Fibroblast of peridontal ligament (primary cell): ENCODE measurements around the gene BCL7A.
"Not testable (repeated sequence)": the region's sequence is repeated elsewhere in the genome, so short reads cannot be mapped to it uniquely, and the experiment has no call there.

Experiments
- DNase-seq: peaks from one replicate; pipeline ENCODE4 v3.0.0-alpha.2; 2010; ENCODE audit errors: extremely low read depth

The BCL7A gene

GRCh38 chr12:122021822-122022392 is at the start of gene BCL7A:
TSS of gene BCL7A (plus strand) at chr12:122021884. CDS start at chr12:122022092, 208 bp downstream.
- DNase-seq = peak; percentile 68

- peak; percentile 74 for DNase-seq
Measured at GRCh38 chr12:121974026-121974985, 47.4 kb upstream of the BCL7A start.

GRCh38 chr12:121975021-121975420 is 46.7 kb upstream of the BCL7A start:
- no peak for DNase-seq

- DNase-seq = no peak
Measured at GRCh38 chr12:121976950-121977349, 44.7 kb upstream of the BCL7A start.

GRCh38 chr12:121980191-121980891 is 41.3 kb upstream of the BCL7A start:
- peak; percentile 50 for DNase-seq

- DNase-seq = no peak
Measured at GRCh38 chr12:121980892-121981272, 40.8 kb upstream of the BCL7A start.

- DNase-seq = no peak
Measured at GRCh38 chr12:121981456-121981855, 40.2 kb upstream of the BCL7A start.

GRCh38 chr12:121982950-121983349 is 38.7 kb upstream of the BCL7A start:
- DNase-seq = no peak

GRCh38 chr12:121983536-121984210 is 38.0 kb upstream of the BCL7A start:
- no peak for DNase-seq

- DNase-seq = no peak
Measured at GRCh38 chr12:121986489-121987245, 35.0 kb upstream of the BCL7A start.

- not testable (repeated sequence) for DNase-seq
Measured at GRCh38 chr12:121988519-121988918, 33.2 kb upstream of the BCL7A start.

GRCh38 chr12:121989276-121990113 is 32.2 kb upstream of the BCL7A start:
- no peak for DNase-seq

- no peak for DNase-seq
Measured at GRCh38 chr12:121990114-121990647, 31.5 kb upstream of the BCL7A start.

- peak; percentile 34 for DNase-seq
Measured at GRCh38 chr12:121990692-121991603, 30.7 kb upstream of the BCL7A start.

- peak; percentile 96 for DNase-seq
Measured at GRCh38 chr12:121992059-121992879, 29.4 kb upstream of the BCL7A start.

- peak; percentile 22 for DNase-seq
Measured at GRCh38 chr12:121996050-121996944, 25.4 kb upstream of the BCL7A start.
